Lower leg skin (tissue), 4 donors: ENCODE data around the gene IMMP2L. TPM values are rescaled to one million over a fixed set of nuclear protein-coding genes. Genes with fewer than 3 reads are reported as not detected.

Experiments
- DNase-seq, 2 donors: peaks; one replicate each; pipeline ENCODE4 v3.0.0-alpha.2; 2019; ENCODE audit warnings: low spot score in 2 of 2
- H3K4me3 ChIP-seq: fragments of 200-600 bp; sonication (generic); 2 replicates; pipeline ENCODE4 v1.5.1; 2017; ENCODE audit warnings: mild to moderate bottlenecking, low read depth; ENCODE audit not compliant: poor library complexity, severe bottlenecking
- CTCF ChIP-seq, 3 donors: fragments of 450-650 bp; IDR thresholded peaks; one replicate each; pipeline ENCODE4 v1.5.1; 2016; ENCODE audit warnings: antibody characterized with exemption in 3 of 3, mild to moderate bottlenecking in 3 of 3, moderate library complexity in 2 of 3
- POLR2A ChIP-seq, 2 donors: fragments of 450-650 bp; IDR thresholded peaks; one replicate each; pipeline ENCODE4 v1.6.1; 2016 to 2017; ENCODE audit warnings: antibody characterized with exemption in 2 of 2, mild to moderate bottlenecking in 1 of 2, moderate library complexity in 1 of 2
- WGBS, 2 donors: methylation state at CpG; one replicate each; pipeline ENCODE4 v1.1.5; 2018; 5-methylcytosine and 5-hydroxymethylcytosine counted together
- intact Hi-C: fragments of 100-400 bp; cut with DNase I; formaldehyde crosslinking; loops from one replicate; pipeline ENCODE4 v1.15.0; 2023; ENCODE audit warnings: low total_unique reads
- total RNA-seq, 4 donors: library from RNA; depleted of rRNA; stranded (reverse); fragments of >200 nt; gene quantifications; one replicate each; pipeline ENCODE4 v1.1.0, GENCODE V29; 2016

Gene IMMP2L
- total RNA-seq, 4 donors from 2014 or later, result 13.6 to 16.8 (median 16.4) TPM

GRCh38 chr7:111529507-111530355 is 32.6 kb downstream of the IMMP2L start:
- H3K4me3 ChIP-seq, result no peak overlapping the region
- no peak for DNase-seq
- WGBS, 2 donors, result 79 to 90% methylated on average over 1 of the region's 1 CpG
- intact Hi-C loops, result no loop called here
- TF ChIP-seq POLR2A (IDR thresholded peaks at IDR 0.05), result no peak
- no peak for TF ChIP-seq CTCF (IDR thresholded peaks at IDR 0.05)

- no peak for TF ChIP-seq POLR2A (IDR thresholded peaks at IDR 0.05)
- no peak for TF ChIP-seq CTCF (IDR thresholded peaks at IDR 0.05)
- H3K4me3 ChIP-seq, result no peak overlapping the region
- 87 to 91% methylated on average over 1 of the region's 1 CpG for WGBS, 2 donors
- intact Hi-C loops, result no loop called here
- DNase-seq, result no peak
Observed at GRCh38 chr7:111528331-111528730, 34.0 kb downstream of the IMMP2L start.

- intact Hi-C loops, result no loop called here
- DNase-seq, result no peak
- 53 to 69% methylated on average over 2 of the region's 2 CpGs for WGBS, 2 donors
- TF ChIP-seq CTCF (IDR thresholded peaks at IDR 0.05) (no peak), POLR2A (IDR thresholded peaks at IDR 0.05) (no peak)
- H3K4me3 ChIP-seq, result no peak overlapping the region
Observed at GRCh38 chr7:111527545-111527944, 34.7 kb downstream of the IMMP2L start.

DNA sequence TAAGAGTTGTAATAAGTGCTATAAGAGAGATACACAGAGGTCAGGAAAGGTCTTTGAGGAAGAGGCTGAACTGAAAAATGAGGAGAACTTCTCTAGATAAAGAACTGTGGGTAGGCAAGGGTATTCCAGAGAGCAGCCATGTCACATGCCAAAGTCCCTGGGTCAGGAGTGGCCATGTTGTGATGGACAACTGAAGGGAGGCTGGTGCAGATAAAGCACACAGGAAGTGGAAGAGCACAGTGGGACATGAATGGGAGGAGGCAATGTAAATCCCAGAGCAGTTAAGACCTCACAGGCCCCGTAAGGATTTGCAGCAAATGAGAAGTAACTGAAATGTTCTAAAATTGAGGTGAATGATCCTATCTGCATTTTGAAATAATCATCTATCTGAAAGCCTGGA is 37.2 kb downstream of the IMMP2L start:
- H3K4me3 ChIP-seq, result no peak overlapping the region
- 93 to 96% methylated on average over 1 of the region's 1 CpG for WGBS, 2 donors
- DNase-seq, result no peak
- TF ChIP-seq POLR2A (IDR thresholded peaks at IDR 0.05), result no peak
- no peak for TF ChIP-seq CTCF (IDR thresholded peaks at IDR 0.05)
- intact Hi-C loops, result no loop called here

- intact Hi-C loops, result no loop called here
- DNase-seq, result no peak
- no peak for TF ChIP-seq CTCF (IDR thresholded peaks at IDR 0.05)
- no peak for TF ChIP-seq POLR2A (IDR thresholded peaks at IDR 0.05)
- H3K4me3 ChIP-seq, result no peak overlapping the region
Observed at GRCh38 chr7:111521660-111522059, 40.6 kb downstream of the IMMP2L start.

DNA sequence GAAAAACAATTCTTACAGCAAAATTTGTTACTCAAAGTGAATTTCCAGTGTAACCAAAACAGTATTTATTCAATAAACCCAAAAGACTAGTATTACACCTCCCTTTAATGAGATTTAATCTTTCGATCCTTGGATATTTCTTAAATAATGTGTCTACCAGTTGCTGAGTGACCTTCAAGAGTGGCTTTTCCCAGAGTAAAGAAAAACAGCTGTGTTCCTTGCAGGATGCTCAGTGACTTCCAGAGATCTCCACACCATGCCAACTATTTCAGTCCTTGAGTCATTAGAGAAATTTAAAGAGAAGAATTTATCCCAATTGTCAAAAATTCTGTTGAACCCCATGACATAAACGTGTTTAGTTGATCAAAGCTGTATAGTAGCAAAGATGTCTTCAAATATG is 44.0 kb downstream of the IMMP2L start:
- 54 to 59% methylated on average over 2 of the region's 2 CpGs for WGBS, 2 donors
- intact Hi-C loops, result no loop called here
- H3K4me3 ChIP-seq, result no peak overlapping the region
- DNase-seq, result no peak
- TF ChIP-seq POLR2A (IDR thresholded peaks at IDR 0.05) (no peak), CTCF (IDR thresholded peaks at IDR 0.05) (no peak)
